Stimulated activated CD8-positive, alpha-beta memory T cell treated with anti-CD3 and anti-CD28 coated beads, Interleukin-15, amount 100 ng/mL, for 24 hours (primary cell): ENCODE results near the gene PRX.
A peak's percentile ranks its signal among the peaks of the same experiment; 100 is the strongest.
"Not testable (repeated sequence)": the region's sequence is repeated elsewhere in the genome, so short reads cannot be mapped to it uniquely, and the experiment has no call there.

Experiments used
- DNase-seq: peaks from one replicate; pipeline ENCODE4 v3.0.0-alpha.2; 2020; ENCODE audit warnings: low read depth

PRX gene

DNA sequence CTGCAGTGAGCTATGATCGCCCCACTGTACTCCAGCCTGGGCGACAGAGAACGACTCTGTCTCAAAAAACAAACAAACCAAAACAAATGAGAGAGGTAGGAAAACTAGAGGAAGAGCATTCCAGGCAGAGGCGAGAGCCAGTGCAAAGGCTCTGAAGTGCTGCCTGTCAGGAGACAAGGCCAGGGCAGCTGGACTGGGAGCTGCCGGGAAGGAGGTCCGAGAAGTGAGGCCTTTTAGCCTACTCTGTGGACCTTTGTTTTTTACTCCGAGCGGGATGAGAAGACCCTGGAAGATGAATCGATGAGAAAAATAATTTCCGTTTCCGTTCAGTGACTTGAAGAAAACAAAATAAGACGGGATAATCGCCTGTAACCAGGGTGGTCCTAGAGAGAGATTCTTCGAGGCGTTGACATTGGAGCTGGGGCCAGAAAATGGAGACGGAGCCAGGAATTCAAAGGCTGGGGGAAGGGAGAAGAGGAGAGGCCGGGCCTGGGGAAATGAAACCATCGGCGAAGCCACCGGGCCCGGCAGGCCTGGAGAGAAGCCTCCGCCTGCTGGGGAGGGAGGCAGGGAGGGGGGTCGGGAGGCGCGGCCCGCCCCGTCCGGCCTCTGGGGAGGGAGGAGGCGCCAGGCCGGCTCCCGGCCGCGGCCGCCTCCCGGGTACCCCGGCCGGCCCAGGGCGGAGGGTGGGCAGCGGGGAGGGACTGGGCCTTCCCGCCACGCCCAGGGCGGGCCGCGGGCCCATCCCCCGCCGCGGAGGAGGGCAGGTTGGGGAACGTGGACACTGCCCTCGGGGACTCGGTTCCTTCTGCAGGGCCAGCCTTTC is 20.4 kb upstream of the PRX start:
- DNase-seq: no peak

- DNase-seq: not testable (repeated sequence)
Observed at GRCh38 chr19:40432760-40433159, 19.6 kb upstream of the PRX start.

DNA sequence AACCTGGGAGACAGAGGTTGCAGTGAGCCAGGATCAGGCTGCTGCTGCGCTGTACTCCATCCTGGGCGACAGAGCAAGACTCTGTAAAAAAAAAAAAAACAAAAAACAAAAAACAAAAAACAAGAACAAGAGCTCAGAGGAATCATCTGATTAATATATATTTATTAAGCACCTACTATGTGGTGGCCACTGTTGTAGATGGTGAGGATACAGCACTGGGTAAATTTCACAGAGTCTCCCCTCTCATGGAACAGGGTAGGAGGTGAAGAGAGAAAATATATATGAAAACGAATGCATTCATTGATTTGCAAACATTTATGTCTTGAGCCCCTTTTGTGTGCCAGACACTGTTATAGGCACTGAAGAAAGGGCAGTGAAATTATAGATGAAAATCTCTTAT is 18.5 kb upstream of the PRX start:
- no peak for DNase-seq

GRCh38 chr19:40430242-40430641 is 17.1 kb upstream of the PRX start:
- DNase-seq: not testable (repeated sequence)

DNA sequence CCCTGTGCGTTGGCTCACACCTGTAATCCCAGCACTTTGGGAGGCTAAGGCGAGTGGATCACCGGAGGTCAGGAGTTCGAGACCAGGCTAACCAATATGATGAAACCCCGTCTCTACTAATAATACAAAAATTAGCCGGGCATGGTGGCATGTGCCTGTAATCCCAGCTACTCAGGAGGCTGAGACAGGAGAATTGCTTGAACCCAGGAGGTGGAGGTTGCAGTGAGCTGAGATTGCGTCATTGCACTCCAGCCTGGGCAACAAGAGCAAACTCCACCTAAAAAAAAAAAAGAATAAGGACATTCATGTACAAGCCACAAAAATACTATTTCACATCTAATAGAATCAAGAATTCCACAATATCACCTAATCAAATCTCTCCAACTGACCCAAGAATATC is 15.0 kb upstream of the PRX start:
- DNase-seq: not testable (repeated sequence)

DNA sequence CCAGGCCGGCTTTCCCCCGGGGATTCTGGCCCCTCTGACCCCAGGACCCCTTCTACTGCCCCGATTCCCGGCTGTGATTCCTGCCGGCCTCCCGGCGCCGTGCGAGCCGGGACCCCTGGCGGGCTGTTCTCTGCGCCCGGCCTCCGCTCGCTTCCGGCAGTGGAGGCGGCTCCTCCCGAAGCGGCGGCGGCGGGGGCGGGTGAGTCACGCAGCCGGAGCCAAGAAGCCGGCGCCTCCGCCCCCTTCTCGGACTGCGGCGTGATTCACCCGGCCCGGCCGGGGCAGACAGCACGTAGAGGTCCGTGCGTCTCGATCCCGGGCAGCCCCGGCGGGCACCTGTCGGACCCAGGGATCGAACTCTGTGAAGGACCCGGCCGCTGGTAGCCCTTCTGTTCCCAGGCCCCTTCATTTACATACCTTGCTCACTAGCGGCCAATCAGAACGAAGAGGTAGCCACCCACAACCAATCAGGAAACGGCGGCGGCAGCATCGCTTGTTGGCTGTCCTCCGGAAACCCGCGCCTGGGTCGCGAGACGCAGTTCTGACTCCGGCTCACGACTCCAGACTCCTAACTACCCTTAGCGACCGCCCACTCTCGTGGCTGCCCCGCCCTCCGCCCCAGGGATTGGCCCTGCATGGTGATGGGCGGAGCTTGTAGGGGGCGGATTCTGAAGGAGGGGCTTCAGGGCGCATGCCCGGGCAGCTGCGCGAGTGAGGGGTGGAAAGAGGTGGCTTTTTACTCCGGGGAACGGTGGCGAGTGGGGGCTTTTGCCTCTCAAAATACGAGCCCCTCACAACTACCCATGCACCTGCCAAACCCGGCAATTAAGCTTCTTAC is 12.5 kb upstream of the PRX start, which contains the start of gene SERTAD1:
TSS of gene SERTAD1 (minus strand) at position 543 of the 838 bp plus-strand sequence. CDS start 2,446 bp downstream, outside the sequence.
- DNase-seq: peak; percentile 98

- DNase-seq: no peak
Observed at GRCh38 chr19:40424637-40425449, 11.7 kb upstream of the PRX start.

DNA sequence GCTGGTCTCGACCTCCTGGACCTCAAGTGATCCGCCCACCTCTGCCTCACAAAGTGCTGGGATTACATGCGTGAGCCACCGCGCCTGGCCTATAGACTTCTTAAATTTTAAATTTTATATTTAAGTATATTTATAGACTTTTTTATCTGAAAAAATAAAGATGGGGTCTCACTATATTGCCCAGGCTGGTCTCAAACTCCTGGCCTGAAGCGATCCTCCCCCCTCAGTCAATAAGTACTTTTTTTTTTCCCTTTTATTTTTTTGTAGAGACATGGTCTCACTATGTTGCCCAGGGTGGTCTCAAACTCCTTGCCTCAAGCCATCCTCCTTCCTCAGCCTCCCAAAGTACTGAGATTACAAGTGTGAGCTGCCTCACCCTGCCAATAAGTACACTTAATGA is 10.8 kb upstream of the PRX start:
- DNase-seq: no peak

GRCh38 chr19:40422748-40423566 is 9.8 kb upstream of the PRX start:
- no peak for DNase-seq

GRCh38 chr19:40421993-40422747 is 9.0 kb upstream of the PRX start:
- no peak for DNase-seq

DNA sequence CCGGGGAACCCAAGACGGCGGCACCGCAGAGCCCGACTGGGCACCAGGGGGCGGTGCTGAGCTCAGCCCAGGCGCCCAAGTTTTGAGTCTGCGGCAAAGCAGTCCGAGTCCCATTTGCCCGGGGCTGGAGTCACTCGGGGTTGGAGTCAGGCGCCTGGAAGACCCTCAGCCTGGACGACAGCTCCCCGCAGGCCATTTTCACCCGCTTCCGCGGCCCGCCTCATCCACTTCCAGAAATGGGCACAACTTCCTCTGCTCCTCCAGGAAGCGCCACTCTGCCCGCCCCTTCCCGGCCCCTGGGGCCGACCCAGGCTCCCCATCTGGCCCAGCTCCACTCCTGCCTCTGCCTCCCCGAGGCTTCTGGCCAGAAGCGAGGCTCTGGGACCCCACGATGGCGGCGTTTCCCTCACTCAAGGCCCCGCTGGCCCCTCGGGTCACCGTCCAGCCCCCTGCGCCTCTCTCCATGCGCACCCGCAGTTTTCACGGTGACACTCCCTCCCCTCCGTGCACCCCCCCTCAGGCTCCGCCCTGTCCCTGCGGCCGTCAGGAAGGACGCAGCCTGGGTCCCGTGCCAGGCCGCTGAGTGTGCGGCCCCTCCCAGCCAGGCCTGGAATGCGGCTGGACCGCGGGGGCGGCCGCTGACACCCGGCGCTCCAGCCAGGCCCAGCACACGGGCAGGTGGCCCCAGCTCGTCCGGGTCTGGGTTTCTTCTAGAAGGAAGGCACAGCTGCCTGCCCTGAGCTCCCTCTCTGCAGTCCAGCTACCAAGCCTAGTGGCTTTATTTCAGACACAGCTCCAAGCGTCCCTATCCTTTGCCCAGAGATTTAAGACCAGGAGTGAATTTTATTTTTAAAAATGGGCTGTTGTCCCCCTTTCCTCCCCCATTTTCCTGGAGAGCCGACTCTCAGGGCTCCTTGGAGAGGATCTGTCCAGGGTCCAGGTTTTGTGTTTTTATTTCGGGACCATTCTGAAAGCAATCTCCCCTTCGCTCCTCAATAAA is 7.9 kb upstream of the PRX start:
- no peak for DNase-seq

DNA sequence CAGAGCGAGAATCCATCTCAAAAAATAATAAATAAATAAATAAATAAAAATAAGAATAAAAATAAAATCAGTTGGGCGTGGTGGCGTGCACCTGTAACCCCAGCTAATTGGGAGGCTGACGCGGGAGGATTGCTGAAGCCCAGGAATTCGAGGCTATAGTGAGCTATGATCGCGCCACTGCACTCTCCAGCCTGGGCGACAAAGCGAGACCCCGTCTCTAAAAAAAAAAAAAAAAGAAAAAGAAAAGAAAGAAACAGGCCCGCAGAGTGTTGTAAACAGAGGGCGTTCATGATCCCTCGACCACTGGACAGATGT is 7.2 kb upstream of the PRX start:
- DNase-seq: no peak

DNA sequence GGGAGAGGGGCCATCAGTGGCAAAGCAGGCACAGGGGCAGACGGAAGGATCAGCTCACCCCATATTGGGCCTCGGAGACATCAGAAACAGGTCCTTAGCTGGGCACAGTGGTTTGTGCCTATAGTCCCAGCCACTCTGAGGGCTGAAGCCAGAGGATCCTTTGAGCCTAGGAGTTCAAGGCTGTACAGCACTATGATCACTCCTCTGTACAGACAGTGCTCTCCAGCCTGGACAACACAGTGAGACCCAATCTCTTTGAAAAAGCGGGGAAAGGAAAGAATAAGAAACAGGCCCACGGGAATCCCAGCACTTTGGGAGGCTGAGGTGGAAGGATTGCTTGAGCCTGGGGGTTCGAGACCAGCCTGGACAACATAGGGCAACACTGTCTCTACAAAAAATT is 6.6 kb upstream of the PRX start:
- DNase-seq: no peak

DNA sequence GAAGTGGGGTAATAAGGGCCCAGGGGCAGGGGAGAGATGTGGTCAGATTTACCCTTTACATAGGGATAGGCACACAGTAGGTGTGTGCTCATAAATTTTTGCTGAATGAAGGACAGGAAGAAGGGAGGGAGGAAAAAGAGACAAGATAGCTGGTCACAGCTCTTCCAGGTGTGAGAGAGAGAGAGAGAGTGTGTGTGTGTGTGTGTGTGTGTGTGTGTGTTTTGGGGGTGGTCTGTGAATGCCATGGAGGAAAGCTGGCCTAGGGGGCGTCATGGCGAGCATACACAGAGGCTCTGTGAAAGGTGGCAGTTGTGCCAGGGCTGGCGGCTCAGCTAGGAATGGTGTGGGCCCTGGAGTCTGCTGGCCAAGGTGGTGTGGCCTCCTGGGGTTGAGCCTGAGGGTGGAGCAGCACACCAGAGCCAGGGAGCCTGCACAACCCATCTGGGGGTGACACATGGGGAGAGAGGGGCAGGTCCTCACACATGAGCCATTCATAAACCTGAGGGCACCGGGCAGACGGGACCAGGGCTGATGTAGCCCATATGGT is 6.0 kb upstream of the PRX start:
- DNase-seq: no peak

DNA sequence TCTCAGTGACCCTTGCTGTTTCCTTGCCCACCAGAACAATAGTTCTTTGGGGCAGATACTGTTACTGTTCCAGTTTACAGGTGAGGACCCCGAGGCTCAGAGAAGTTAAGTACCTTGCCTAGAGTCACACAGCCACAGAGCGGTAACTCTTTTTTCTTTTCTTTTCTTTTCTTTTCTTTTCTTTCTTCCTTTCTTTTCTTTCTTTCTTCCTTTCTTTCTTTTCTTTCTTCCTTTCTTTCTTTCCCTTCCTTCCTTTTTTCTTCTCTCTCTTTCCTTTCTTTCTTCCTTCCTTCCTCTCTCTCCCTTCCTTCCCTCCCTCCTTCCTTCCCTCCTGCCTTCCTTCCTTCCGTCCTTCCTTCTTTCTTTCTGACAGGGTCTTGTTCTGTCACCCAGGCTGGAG is 4.9 kb upstream of the PRX start:
- no peak for DNase-seq

DNA sequence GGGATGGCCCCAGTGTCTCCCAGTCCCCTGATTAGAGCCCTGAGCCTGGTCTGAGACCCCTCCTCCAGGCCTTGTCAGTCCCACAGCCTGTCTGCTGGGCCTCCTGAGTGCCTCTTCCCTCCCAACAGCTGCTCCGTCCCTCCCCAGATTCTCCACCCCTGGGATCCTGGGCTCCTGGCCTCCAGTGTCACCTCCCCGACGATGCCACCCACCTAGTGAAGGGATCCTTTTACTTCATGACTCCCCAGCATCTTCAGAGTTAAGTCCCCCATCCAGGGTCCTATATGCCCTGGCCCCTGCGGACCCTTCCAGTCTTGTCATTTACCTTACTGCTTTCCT is 4.4 kb upstream of the PRX start:
- DNase-seq: no peak

DNA sequence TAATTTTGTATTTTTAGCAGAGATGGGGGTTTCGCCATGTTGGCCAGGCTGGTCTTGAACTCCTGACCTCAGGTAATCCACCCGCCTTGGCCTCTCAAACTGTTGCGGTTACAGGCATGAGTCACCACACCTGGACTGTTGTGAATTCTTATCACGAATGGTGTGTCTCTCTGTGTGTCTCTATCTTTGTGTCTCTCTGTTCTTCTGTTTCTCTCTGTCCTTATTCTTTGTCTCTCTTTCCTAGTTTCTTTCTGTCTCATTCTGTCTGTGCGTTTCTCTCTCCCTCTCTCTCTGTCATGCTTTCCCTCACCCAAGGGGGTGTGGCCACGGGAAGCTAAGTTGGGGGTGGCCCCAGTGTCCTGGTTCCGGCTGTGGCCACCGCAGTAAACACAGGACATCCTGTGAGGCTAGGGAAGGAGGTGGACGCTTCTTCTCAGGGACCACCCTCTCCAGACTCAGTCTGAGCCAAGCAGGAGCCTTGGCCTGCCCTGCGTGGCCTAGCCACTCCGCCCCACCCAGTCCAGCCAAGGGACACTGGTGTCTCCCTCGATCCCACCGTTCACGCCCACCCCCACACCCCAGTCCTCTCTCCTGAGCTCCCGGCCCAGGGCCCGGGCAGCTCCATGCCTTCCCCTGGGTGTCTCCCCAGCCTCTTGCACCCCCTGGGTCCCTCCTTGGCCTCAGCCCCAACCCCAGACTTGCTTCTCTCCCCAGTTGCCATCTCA is 3.9 kb upstream of the PRX start:
- DNase-seq: no peak

DNA sequence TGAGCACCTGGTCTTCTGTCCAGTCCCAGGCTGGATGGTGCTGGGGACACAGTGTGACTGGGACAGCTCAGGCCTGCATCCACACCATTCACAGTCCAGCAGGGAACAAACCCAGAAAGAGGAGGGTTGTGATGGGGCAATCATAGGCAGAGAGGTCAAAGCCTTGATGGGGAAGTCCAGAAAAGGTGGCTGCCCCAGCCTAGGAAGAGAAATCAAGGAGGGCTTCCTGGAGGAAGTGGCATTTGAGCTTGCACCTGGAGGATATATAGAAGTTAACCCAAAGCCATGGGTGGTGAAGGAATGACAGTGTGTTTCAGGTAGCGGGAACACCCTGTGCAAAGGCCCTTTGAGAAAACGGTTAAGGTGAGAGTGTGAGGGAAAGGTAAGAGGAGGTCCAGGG is 2.6 kb upstream of the PRX start:
- no peak for DNase-seq
